Testis (tissue), 2 donors: Measurements from ENCODE around the gene SPAG6.

Source experiments
- CTCF ChIP-seq, 3 experiments: fragments of 450-650 bp in 2 of 3; fragments of 200-600 bp in 1 of 3; sonication (generic) in 1 of 3; IDR thresholded peaks; one replicate each; pipeline ENCODE4 v1.5.1; 2016 to 2019; ENCODE audit warnings: antibody characterized with exemption in 3 of 3, mild to moderate bottlenecking in 2 of 3, moderate library complexity in 1 of 3
- POLR2A ChIP-seq: fragments of 450-650 bp; IDR thresholded peaks from one replicate; pipeline ENCODE4 v1.6.1; 2017; ENCODE audit warnings: antibody characterized with exemption, mild to moderate bottlenecking, moderate library complexity

- TF ChIP-seq POLR2A (no peak), CTCF (IDR thresholded peaks at IDR 0.05) (no peak)
Observed at GRCh38 chr10:22381262-22381661, 36.0 kb downstream of the SPAG6 start.
